NOMO-1 treated with dmso at 0.1 percent for 144 hours (cell line): ENCODE data around the gene ATP6V0B.

ENCODE experiments used
- DNase-seq: peaks from one replicate; lab custom pipeline; 2025; ENCODE audit not compliant: unreplicated experiment; lab: John Stamatoyannopoulos, UW

The ATP6V0B gene

GRCh38 chr1:43974443-43975248, at the start of gene ATP6V0B:
TSS of gene ATP6V0B (plus strand) at chr1:43974960. CDS start at chr1:43975041, 81 bp downstream.
- peak; percentile 91 for DNase-seq

DNA sequence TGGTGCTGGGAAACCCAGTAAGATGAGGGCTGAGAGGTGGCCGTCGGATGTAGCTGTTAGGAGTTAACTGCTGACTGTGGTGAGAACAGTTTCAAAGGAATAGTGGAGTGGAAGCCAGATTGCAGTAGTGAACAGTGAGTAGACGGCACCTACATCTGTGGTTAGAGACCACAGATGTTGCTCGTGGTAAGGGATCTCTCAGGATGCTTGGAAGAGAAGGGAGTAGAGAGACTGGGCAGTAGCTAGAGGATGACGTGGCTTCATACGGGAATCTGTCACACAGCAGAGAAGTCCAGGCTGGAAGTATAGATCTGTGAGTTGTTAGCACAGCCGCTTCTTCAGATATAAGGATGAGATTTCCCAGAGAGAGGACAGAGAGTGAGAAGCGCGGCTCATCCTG, 48.9 kb upstream of the ATP6V0B start:
- no peak for DNase-seq

GRCh38 chr1:43930168-43930948, 44.4 kb upstream of the ATP6V0B start:
- DNase-seq, result no peak

GRCh38 chr1:43930949-43931275, 43.8 kb upstream of the ATP6V0B start:
- no peak for DNase-seq

GRCh38 chr1:43931711-43932660, 42.8 kb upstream of the ATP6V0B start:
- no peak for DNase-seq

- no peak for DNase-seq
These were observed 41.9 kb upstream of the ATP6V0B start for GRCh38 chr1:43932786-43933385.

DNA sequence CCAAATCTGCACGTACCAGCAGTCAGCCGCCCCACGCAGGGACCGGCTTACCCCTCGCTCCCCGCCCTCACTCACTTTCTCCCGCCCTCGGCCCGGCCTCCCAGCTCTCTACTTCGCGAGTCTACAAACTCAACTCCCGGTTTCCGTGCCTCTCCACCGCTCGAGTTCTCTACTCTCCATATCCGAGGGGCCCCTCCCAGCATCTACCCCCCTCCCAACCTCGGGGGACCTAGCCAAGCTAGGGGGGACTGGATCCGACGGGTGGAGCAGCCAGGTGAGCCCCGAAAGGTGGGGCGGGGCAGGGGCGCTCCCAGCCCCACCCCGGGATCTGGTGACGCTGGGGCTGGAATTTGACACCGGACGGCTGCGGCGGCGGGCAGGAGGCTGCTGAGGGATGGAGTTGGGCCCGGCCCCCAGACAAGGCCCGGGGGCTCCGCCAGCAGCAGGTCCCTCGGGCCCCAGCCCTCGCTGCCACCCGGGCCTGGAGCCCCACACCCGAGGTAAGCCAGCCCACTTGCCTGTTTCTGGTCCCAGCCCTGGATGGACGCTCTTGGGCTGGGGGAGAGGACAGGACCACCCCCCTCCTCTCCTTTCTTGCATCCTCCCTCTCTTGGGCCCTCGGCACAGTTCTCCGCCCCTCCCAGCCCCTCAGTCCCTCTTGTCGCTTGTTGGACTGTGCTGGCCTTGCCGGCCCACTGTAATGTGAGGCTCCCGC, 41.2 kb upstream of the ATP6V0B start, which contains the start of gene ARTN:
ARTN (plus strand) TSS at position 416 of the 715 bp plus-strand sequence. CDS start 1,856 bp downstream, outside the sequence.
- DNase-seq, result no peak

- peak; percentile 35 for DNase-seq
These were observed 40.4 kb upstream of the ATP6V0B start for GRCh38 chr1:43934101-43934985.

DNA sequence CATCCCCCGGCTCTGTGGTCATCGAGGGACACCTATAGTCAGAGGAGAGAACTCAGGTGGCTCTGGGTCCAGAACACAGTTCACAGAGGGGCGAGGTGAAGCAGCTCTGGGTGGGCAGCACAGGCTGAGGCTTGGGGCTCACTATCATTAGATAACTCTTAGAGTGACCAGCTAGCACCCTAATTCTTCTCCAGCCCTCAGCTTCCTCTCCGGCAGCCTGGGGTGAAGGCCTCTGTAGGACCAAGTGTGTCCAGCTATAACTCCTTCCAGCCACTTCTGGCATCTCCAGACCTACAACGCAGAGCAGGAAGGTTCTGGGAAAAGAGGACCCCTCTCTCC, 39.8 kb upstream of the ATP6V0B start:
- DNase-seq, result no peak

GRCh38 chr1:43935711-43936427, 38.9 kb upstream of the ATP6V0B start:
- DNase-seq, result no peak

DNA sequence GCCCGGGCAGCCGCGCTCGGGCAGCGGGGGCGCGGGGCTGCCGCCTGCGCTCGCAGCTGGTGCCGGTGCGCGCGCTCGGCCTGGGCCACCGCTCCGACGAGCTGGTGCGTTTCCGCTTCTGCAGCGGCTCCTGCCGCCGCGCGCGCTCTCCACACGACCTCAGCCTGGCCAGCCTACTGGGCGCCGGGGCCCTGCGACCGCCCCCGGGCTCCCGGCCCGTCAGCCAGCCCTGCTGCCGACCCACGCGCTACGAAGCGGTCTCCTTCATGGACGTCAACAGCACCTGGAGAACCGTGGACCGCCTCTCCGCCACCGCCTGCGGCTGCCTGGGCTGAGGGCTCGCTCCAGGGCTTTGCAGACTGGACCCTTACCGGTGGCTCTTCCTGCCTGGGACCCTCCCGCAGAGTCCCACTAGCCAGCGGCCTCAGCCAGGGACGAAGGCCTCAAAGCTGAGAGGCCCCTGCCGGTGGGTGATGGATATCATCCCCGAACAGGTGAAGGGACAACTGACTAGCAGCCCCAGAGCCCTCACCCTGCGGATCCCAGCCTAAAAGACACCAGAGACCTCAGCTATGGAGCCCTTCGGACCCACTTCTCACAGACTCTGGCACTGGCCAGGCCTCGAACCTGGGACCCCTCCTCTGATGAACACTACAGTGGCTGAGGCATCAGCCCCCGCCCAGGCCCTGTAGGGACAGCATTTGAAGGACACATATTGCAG, 38.2 kb upstream of the ATP6V0B start:
- no peak for DNase-seq

DNA sequence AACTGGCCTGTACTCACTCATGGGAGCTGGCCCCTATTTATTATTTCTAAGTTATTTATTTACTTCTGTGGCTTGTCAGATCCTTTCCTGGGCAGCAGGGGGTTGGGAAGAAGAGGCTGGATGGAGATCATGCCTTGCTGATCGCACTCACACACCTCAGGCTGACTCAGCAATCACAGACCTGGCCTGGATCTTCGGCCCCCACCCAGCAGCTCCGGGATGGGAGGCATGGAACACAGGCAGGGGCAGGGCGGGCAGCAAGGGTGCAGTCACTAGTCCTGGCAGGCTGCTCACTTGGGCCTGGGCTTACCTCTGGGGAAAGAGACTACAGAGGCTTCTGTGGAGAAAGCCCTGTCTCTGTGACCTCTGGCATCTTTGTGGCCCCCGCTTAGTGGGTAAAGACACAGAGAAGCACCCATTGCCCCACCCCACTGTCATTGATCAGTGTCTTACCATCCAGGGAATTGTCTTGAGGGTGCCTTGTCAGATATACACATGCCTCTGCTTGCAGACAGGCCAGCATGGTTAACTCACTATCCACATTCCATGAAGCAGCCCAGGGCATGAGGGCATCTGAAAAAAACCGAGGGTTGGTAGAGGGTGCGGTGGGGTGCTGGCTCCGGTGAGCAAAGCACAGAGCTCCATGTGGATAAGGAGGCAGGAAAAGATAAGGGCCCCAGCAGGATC, 37.4 kb upstream of the ATP6V0B start:
- DNase-seq, result no peak

- DNase-seq, result no peak
These were observed 36.4 kb upstream of the ATP6V0B start for GRCh38 chr1:43938383-43938782.

- DNase-seq, result no peak
These were observed 35.7 kb upstream of the ATP6V0B start for GRCh38 chr1:43938892-43939587.

GRCh38 chr1:43942411-43942810, 32.3 kb upstream of the ATP6V0B start:
- no peak for DNase-seq

- no peak for DNase-seq
These were observed 29.9 kb upstream of the ATP6V0B start for GRCh38 chr1:43944860-43945259.
